SK-MEL-5 (cell line): Measurements from ENCODE around the gene ACVRL1. TPM values are rescaled to one million over a fixed set of nuclear protein-coding genes. Genes with fewer than 3 reads are reported as not detected.

Experiments
- DNase-seq: peaks from one replicate; pipeline ENCODE4 v3.0.0-alpha.2; 2016; ENCODE audit warnings: low read depth, low spot score
- in situ Hi-C: cut with HindIII; loops from 2 replicates; pipeline ENCODE4 v1.10.0; 2016; ENCODE audit warnings: low sequenced_read_pairs, high pct_unique_total_duplicates, low pct_unique_long_range_greater_than_20kb
- total RNA-seq: library from RNA; depleted of rRNA; stranded (reverse); fragments of >200 nt; shearing (Covaris generic); gene quantifications from 2 replicates; pipeline ENCODE4 v1.2.3, GENCODE V29; 2014

The ACVRL1 gene
- total RNA-seq, 1 experiment from 2014 or later = not detected

DNA sequence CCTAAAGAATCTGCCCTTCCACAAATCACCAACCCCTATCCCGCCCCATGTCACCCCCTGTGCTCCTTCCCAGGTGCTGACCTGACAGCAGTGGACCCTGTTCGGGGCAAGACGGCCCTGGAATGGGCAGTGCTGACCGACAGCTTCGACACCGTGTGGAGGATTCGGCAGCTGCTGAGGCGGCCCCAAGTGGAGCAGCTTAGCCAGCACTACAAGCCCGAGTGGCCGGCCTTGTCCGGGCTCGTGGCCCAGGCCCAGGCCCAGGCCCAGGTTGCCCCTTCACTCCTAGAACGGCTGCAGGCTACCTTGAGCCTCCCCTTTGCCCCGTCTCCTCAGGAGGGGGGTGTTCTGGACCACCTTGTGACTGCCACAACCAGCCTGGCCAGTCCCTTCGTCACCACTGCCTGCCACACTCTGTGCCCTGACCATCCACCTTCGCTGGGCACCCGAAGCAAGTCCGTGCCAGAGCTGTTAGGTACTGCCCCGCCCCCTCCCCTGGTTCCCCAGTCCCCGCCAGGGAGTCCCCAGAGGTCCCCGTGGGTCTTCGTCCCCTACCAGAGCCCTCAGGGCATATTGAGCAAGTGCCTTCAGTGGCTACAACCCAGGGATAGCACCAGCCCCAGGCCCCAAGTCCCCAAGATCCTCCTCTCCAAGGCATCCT, 16.7 kb upstream of the ACVRL1 start:
- in situ Hi-C loops = no loop called here
- no peak for DNase-seq

DNA sequence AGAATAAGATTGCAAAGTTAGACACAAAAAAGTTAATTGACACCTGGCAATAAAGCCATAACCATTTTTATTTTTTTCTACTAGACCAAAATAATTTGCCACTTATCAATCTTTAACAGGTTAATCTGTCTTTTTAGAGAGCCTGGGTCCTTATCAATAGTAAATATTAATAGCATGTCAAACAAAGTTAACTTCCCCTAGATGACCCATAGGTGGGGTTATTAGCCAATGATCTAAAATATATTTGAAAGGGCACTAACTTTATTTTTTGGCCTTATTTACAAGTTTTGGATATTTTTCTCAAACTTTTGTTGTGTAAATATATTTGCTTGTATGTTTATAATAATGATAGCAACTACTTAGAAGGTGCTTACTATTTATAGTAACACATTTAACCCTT, 15.5 kb upstream of the ACVRL1 start:
- in situ Hi-C loops = no loop called here
- peak; percentile 27 for DNase-seq

DNA sequence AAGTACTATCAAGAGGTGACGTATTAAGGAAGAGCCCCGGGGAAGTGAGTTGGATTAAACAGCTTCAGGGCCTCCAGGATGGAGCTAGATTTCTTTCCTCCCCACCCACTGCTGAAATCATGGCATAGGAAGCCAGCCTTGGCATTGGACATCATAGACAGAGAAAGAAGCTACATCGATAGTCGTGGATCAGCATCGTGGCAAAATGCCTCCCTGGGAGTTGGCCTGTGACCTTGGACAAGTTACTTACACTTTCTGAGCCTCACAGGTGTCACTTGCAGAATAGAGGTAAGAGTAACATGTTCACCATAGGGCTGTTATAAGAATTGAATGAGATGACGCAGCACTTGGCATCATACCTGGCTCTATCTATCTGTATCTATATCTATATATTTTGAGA, 13.5 kb upstream of the ACVRL1 start:
- in situ Hi-C loops = no loop called here

DNA sequence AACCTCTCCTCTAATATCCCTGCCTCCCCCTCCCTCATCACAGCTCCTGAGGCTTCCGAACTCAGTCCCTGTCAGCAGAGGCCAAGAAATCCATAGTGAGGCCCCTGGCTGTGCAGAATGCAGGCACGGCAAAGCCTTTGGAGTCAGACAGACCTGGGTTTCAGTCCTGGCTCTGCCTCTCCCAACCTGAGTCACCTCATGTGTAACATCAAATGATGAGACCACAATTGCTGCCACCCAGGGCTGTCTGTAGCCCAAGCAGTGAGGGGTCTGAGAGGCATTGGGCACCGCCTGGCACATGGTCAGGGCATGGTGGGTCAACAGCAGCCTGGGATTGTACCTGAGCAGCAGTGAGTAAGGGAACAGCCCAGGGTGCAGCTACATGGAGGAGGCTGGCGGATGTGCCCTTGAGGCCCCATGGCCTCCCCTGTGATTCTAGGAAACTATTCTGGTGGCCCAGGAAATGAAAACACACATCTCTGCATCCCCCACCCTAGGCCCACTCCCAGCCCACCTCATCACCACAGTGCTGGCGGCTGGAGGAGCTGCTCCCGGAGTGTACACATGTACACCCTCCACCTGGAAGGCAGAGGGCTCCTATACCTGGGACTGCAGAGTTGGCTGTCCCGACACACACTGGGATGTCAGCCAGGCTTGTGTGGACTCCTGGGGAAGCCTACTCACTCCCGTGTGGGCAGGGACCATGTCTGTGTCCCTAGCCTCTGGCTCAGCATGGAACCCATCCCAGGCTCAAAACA, 11.7 kb upstream of the ACVRL1 start:
- DNase-seq = no peak
- in situ Hi-C loops = no loop called here

More for the DNA sequence above, 13.5 kb upstream of the ACVRL1 start:
- DNase-seq = no peak

DNA sequence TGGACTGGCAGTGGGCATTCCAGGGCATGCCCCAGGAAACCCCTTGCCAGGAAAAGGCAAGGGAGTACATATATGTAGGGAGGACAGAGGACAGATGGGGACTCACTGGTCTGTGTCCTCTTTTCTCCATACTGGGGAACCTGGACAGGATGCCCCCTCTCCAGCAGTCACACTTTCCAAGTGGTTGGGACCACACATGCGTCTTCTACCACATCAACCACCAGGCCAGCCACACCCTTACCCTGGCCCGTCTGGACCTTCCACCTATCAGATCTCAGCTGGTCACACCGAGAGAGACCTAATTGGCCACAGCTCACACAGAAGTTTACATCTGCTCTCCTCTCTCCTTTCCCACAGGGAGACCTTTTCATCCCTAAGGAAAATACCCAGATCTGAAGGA, 11.1 kb upstream of the ACVRL1 start:
- no peak for DNase-seq
- in situ Hi-C loops = no loop called here

DNA sequence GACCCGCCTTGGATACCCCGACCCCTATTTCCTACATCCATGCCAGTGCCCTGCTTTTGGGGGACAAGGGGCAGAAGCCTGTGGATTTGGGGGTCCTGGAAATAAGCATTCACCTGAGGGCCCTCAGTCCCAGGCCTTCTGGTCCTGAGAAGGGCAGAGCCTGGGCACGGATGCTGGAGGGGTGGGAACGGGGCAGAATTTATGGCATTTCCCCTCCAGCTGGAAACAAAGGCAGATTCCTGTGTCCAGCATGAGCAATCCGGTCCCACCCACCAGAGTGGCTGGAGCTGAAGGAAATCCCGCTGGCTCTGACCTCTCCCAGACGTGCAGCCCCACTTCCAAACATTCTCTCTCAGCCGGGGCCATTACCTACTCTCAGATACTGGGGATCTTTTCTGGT, 10.1 kb upstream of the ACVRL1 start:
- in situ Hi-C loops = no loop called here
- DNase-seq = no peak

DNA sequence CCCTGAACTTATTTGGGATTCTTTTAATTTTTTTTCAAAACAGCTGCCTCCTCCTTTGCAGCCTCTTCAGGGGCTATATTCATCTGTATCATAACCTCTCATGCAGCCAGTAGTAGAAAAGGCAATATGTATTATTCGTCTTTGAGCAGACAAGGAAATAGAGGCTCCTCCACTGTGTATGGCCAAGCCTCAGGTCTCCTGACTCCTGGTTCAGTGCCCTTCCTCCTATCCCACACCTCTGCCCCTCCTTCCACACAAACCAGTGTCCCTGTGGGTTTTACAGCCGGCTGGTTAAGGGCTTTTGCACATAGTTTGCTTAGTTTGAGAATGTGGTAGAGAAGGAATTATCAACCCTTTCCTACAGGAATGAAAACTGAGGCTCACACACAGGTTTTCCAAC, 8.8 kb upstream of the ACVRL1 start:
- in situ Hi-C loops = no loop called here
- no peak for DNase-seq

DNA sequence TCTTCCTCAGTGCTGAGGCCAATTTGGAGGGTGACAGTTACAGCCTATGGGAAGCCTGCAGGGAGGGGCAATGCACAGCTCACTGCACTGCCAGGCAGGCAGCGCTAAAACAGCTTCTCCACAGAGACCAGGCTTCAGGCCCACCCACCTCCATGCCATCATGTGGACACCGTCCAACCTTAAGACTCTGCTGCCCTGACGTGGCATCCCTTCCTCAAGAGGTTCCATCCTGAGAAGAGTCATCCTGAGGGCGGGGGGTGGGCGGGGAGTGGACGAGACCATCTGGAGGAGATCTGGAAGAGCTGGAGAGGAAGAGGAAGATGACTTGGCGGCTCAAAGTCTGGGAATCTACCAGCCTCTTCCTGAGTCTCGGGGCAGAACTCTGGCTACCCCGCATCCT, 8.4 kb upstream of the ACVRL1 start:
- in situ Hi-C loops = no loop called here
- no peak for DNase-seq

DNA sequence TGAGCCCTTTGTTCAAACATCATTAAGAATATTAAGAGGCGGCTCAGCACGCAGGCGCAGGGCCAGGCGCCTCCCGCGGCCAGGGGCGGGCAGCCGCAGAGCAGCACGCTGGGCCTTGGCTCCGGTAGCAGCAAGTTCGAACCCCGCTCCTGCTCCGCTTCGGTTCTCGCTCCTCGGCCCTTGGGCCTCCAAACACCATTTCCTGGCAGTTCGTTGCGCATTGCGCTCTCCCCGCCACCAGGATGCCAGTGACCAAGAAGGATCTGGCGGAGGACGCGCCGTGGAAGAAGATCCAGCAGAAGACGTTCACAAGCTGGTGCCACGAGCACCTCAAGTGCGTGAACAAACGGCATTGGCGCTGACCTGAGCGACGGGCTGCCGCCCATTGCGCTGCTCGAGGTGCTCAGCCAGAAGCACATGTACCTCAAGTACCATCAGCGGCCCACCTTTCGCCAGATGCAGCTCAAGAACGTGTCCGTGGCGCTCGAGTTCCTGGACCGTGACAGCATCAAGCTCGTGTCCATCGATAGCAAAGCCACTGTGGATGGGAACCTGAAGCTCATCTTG, 6.9 kb upstream of the ACVRL1 start:
- in situ Hi-C loops = no loop called here
- DNase-seq = no peak

DNA sequence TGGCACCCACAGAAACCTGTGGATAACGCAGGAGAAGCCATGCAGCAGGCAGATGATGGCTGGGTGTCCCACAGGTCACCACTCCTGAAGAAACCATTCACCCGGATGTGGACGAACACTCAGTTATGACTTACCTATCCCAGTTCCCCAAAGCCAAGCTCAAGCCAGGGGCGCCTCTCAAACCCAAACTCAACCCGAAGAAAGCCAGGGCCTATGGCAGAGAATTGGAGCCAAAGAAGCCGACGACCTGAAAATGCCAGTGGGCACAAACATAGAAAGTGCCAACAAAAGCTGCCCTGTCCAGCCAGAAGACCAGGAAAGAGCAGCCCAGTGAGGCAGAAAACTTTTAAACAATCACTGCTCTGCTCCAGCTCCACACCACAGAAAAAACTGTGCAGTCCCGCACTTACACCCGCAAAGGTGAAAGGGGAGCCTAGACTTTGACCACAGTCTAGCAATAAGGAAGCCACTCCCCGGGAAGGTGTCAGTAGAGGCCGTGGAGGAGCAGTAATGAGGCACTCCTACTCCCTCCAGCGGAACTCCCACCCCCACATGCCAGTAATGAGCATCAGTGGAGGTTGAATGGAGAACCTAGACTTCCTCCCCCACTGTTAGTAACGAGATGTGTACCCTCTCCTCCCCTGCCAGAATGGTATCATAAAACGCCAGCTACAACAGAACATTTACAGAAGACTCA, 6.0 kb upstream of the ACVRL1 start:
- in situ Hi-C loops = no loop called here
- DNase-seq = no peak

DNA sequence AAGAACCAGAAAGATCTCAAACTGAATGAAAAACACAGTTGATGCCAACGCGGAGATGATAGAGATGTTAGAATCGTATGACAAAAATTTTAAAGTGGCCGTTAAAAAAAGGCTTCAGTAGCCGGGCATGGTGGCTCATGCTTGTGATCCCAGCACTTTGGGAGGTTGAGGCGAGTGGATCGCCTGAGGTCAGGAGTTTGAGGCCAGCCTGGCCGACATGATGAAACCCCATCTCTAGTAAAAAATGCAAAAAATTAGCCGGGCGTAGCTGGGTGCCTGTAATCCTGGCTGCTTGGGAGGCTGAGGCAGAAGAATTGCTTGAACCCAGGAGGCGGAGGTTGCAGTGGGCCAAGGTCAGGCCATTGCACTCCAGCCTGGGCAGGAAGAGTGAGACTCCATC, 5.4 kb upstream of the ACVRL1 start:
- in situ Hi-C loops = no loop called here
- DNase-seq = no peak

DNA sequence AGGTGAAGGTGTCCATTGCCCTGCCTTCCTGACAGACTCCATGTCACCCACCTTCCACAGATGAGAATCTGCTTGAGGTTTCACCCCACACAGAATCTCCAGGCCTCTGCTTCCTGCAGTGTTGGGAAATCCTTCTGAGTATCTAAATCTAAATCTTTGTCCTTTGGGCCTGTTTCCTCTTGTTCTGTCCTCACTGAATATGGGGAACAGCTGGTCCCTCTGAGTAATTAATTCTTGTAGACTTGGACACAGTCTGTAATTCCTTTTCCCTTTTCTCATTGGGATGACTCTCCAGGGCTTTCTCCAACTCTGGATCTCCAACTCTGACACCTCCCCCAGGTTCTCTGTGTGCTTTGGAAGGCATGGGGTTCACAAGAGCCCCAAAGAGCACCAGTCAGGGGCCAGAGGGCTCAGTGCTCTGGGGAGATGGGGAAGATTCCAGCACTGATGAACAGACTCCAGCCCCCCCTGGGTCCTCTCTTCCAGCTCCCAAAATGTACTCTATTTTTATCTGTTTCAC, 2.3 kb upstream of the ACVRL1 start:
- in situ Hi-C loops = no loop called here
- DNase-seq = no peak

DNA sequence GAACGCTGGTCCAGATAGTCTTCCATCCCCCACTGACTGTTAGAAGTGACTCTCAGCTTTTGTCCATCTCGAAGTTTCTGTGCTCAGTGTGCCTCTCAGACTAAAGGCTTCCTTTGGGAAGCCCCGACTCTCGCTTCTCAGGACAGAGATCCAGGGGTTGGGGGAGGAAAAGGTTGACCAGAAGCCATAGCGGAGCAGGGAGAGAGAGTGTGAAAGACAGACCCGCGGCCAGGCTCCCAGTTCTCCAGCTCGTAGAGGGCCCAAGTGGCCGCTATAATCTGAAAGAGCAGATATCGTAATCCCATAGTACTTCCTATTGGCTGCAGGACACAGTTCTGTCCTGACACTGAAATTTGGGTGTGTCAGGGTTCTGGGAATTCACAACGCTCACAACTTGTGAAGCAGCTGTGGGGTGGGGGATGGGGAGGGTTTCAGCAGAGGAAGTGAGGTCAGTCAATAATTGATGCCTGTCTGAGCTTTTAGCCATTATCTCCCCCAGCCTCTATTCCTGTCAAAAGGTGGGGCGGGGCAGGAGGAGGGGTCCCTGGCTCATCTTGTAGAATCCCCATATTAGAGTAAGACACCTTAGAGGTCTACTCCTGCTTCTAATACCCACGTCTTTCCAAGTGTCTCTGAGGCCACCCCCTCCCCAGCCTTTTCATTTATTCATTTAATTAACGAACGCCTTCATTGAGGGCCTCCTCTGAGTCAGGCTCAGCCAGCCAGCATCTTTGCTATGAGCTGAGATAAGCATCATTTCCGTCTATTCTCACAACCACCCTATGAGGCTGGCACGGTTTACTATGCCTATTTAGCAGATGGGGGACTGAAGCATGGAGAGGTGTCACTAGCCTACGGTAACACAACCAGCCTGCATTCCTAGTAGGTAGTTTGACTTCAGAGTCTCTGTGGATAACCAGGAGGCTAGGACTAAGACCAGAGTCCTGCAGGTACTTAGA, 1.6 kb upstream of the ACVRL1 start:
- no peak for DNase-seq
- in situ Hi-C loops = no loop called here

DNA sequence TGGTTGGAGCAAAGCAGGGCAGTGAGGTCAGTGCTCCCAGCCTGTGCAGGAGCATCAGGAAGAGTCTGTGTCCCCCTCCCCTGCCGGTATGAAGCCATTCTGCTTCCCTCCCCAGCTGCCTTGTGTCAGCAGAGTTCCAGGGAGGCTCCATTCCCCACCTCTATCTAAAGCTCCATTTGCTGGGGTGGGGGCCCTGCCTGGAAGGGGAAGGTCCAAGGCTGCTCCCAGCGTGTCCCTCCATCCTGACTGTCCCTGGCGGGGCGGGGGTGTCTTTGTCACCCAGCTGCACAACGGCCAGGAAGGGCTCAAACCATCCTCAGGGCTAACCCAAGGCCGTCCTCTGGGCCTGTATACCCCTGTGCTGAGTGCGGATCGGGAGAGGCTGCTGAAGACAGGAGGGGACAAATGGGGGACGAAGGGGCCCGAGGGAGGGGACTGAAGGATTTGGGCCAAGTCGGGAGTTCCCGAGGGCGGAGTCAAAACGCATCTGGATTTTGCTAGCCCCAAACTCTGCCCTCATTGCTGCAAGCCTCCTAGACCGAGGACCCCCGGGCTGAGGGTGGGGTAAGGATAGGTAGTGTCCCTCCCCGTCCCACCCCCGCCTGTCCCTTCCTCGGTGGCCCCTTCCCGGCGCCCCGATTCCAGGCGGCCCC, 748 bp upstream of the ACVRL1 start:
- in situ Hi-C loops = no loop called here
- no peak for DNase-seq

DNA sequence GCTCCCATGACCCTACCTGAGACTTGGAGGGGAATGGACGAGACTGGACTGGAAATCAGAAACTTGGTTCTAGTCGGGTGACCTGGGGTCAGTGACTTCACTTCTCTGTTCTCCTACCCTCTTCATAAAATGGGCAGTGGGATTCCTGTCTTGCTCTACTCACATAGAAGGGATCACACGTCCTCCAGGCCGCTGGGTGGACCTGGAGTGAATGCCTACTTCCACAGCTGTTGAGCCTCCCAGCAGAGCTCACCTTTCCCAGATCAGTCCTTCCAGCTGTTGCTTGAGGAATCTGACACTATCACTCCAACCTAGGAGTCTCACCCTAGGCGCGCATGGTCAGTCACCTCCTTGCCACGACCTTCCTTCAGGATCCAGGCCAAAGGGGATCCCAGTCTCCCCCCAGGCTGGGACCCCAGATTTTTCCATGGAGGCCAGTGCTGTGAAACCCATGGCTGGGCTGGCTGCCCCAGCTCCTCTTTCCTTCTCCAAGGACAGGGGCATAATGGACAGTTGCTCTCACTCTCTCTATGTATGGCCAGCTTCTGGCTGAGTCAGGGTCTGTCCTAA, 637 bp downstream of the ACVRL1 start:
- no peak for DNase-seq
- in situ Hi-C loops = no loop called here

DNA sequence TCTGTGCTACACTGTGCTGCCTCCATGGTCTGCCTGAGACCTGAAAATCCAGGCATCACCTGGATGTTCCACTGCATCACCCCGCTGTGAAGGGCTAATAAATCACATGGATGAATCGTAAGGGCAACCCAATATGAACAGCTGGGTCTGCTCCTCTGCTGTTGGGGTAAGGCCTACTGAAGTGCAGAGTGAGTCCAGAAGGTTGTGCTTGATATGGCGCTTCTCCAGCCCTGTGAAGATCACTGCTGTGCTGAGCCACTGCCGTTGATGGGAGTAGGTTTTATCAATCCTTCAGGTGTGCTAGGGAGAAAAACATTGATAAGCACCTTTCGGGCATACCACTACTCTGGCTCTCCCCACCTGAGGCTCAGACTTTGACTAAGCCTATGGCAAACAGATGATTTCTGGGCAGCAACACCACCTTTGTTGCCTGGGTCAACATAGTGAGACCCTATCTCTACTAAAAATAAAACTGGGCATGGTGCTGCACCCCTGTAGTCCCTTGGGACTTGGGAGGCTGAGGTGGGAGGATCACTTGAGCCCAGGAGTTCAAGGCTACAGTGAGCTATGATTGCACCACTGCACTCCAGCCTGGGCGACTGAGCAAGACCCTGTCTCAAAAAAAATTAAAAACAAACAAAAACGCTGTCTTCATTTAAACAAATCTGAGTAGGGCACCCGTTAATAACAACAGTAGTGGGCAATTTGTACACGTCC, 1.7 kb downstream of the ACVRL1 start:
- in situ Hi-C loops = no loop called here
- DNase-seq = no peak
